GM03348 (cell line): Measurements from ENCODE around the gene CNOT3.
"Not testable (repeated sequence)": the region's sequence is repeated elsewhere in the genome, so short reads cannot be mapped to it uniquely, and the experiment has no call there.

Experiments
- DNase-seq: peaks from one replicate; pipeline ENCODE4 v3.0.0; 2012; ENCODE audit warnings: low spot score

The CNOT3 gene

GRCh38 chr19:54169149-54169740 is 31.7 kb downstream of the CNOT3 start:
- DNase-seq, result no peak

GRCh38 chr19:54171736-54172431 is 34.3 kb downstream of the CNOT3 start:
- not testable (repeated sequence) for DNase-seq

GRCh38 chr19:54172471-54173358 is 35.2 kb downstream of the CNOT3 start, which contains the start of gene TMC4:
Gene TMC4, minus strand, starts transcription at chr19:54173160. Its CDS starts 43 bp downstream, at chr19:54173117.
- peak; percentile 25 for DNase-seq

GRCh38 chr19:54173359-54173699 is 35.8 kb downstream of the CNOT3 start:
- DNase-seq, result no peak

GRCh38 chr19:54173951-54174834 is 36.6 kb downstream of the CNOT3 start:
- no peak for DNase-seq

GRCh38 chr19:54178581-54179261 is 41.2 kb downstream of the CNOT3 start:
- DNase-seq, result no peak

GRCh38 chr19:54179262-54179852 is 41.8 kb downstream of the CNOT3 start:
- no peak for DNase-seq

- DNase-seq, result no peak
Observed at GRCh38 chr19:54179921-54180461, 42.4 kb downstream of the CNOT3 start.

GRCh38 chr19:54180691-54181091 is 43.1 kb downstream of the CNOT3 start:
- no peak for DNase-seq

- not testable (repeated sequence) for DNase-seq
Observed at GRCh38 chr19:54181894-54182293, 44.3 kb downstream of the CNOT3 start.

GRCh38 chr19:54183431-54183830 is 45.9 kb downstream of the CNOT3 start:
- no peak for DNase-seq

GRCh38 chr19:54186351-54186750 is 48.8 kb downstream of the CNOT3 start:
- no peak for DNase-seq

- no peak for DNase-seq
Observed at GRCh38 chr19:54186934-54187381, 49.4 kb downstream of the CNOT3 start.

GRCh38 chr19:54188215-54188871 is 50.8 kb downstream of the CNOT3 start:
- DNase-seq, result peak; percentile 61

- DNase-seq, result no peak
Observed at GRCh38 chr19:54189145-54189734, 51.7 kb downstream of the CNOT3 start, which contains the start of gene MBOAT7. Gene MBOAT7, minus strand, starts transcription at chr19:54189580. Its CDS starts 1,072 bp downstream, at chr19:54188508.

- peak; percentile 96 for DNase-seq
Observed at GRCh38 chr19:54189735-54190502, 52.4 kb downstream of the CNOT3 start.

- peak; percentile 92 for DNase-seq
Observed at GRCh38 chr19:54190503-54191010, 53.0 kb downstream of the CNOT3 start.
